ENCODE data around the gene SEMG1. TPM values are rescaled to one million over a fixed set of nuclear protein-coding genes. Genes with fewer than 3 reads are reported as not detected.

Gene SEMG1
- total and polyA plus RNA-seq, 2 experiments from 2014 or later: not detected

- no peaks in the 10 kb centered on the region for H3K27me3 ChIP-seq
- TF ChIP-seq CTCF (IDR thresholded peaks at IDR 0.05; ENCODE audit: low read depth, low read length): no peak
- no peak for DNase-seq (ENCODE audit: low read depth in 1 of 2, low spot score in 1 of 2)
- no peaks in the 10 kb centered on the region for H3K4me1 ChIP-seq (ENCODE audit: low read depth)
- H3K27ac ChIP-seq: no peak overlapping the region
- no peaks in the 10 kb centered on the region for H3K9me3 ChIP-seq (ENCODE audit: low read depth)
- no peaks in the 10 kb centered on the region for H3K36me3 ChIP-seq
- H3K4me3 ChIP-seq: no peak overlapping the region
Observed at GRCh38 chr20:45187693-45188092, 19.1 kb upstream of the SEMG1 start.

- H3K27me3 ChIP-seq: no peaks in the 10 kb centered on the region
Observed at GRCh38 chr20:45189067-45189609, 17.7 kb upstream of the SEMG1 start.

GRCh38 chr20:45189861-45190260 is 17.0 kb upstream of the SEMG1 start:
- H3K27ac ChIP-seq: no peak overlapping the region
- no peak for TF ChIP-seq CTCF (IDR thresholded peaks at IDR 0.05; ENCODE audit: low read depth, low read length)
- H3K27me3 ChIP-seq: no peaks in the 10 kb centered on the region
- H3K4me1 ChIP-seq (ENCODE audit: low read depth): no peaks in the 10 kb centered on the region
- no peaks in the 10 kb centered on the region for H3K36me3 ChIP-seq
- no peaks in the 10 kb centered on the region for H3K9me3 ChIP-seq (ENCODE audit: low read depth)
- H3K4me3 ChIP-seq: no peak overlapping the region
- DNase-seq (ENCODE audit: low read depth in 1 of 2, low spot score in 1 of 2): no peak

More at GRCh38 chr20:45189067-45189609, 17.7 kb upstream of the SEMG1 start:
- no peaks in the 10 kb centered on the region for H3K36me3 ChIP-seq
- H3K27ac ChIP-seq: no peak overlapping the region
- TF ChIP-seq CTCF (IDR thresholded peaks at IDR 0.05; ENCODE audit: low read depth, low read length): no peak
- H3K4me1 ChIP-seq (ENCODE audit: low read depth): no peaks in the 10 kb centered on the region
- H3K9me3 ChIP-seq (ENCODE audit: low read depth): no peaks in the 10 kb centered on the region
- no peak overlapping the region for H3K4me3 ChIP-seq
- DNase-seq (ENCODE audit: low read depth in 1 of 2, low spot score in 1 of 2): no peak

- Histone ChIP-seq H3K36me3 (no peaks in the 10 kb centered on the region), H3K27ac (no peak overlapping the region), H3K27me3 (no peaks in the 10 kb centered on the region), H3K4me1 (ENCODE audit: low read depth) (no peaks in the 10 kb centered on the region), H3K9me3 (ENCODE audit: low read depth) (no peaks in the 10 kb centered on the region), H3K4me3 (no peak overlapping the region)
- DNase-seq (ENCODE audit: low read depth in 1 of 2, low spot score in 1 of 2): no peak
- TF ChIP-seq CTCF (IDR thresholded peaks at IDR 0.05; ENCODE audit: low read depth, low read length): no peak
Observed at GRCh38 chr20:45191926-45192325, 14.9 kb upstream of the SEMG1 start.

- Histone ChIP-seq H3K4me3 (no peak overlapping the region), H3K27me3 (no peaks in the 10 kb centered on the region), H3K36me3 (no peaks in the 10 kb centered on the region), H3K9me3 (ENCODE audit: low read depth) (no peaks in the 10 kb centered on the region), H3K4me1 (ENCODE audit: low read depth) (no peaks in the 10 kb centered on the region), H3K27ac (no peak overlapping the region)
- no peak for TF ChIP-seq CTCF (IDR thresholded peaks at IDR 0.05; ENCODE audit: low read depth, low read length)
- DNase-seq (ENCODE audit: low read depth in 1 of 2, low spot score in 1 of 2): no peak
Observed at GRCh38 chr20:45193331-45193730, 13.5 kb upstream of the SEMG1 start.
